Calu3 (cell line): Measurements from ENCODE around the gene SEC61G. TPM values are rescaled to one million over a fixed set of nuclear protein-coding genes. Genes with fewer than 3 reads are reported as not detected.

ENCODE experiments used
- BruUV-seq: library from RNA; stranded (reverse); fragments of 400-500 nt; replicated peaks from 2 replicates; lab custom pipeline; 2021; lab: Mats Ljungman, UMichigan
- CTCF ChIA-PET: fragments of 300-600 bp; sonication (Branson Sonifier 250); formaldehyde crosslinking; loops from one replicate; lab custom pipeline; 2022; ENCODE audit warnings: antibody characterized with exemption; lab: Charles Lee
- DNase-seq: peaks from one replicate; pipeline ENCODE4 v3.0.0; 2022
- H3K27ac Mint-ChIP-seq: one replicate; pipeline ENCODE4 v1.8.0; 2022; ENCODE audit warnings: mixed read lengths; ENCODE audit not compliant: unreplicated experiment
- H3K27me3 Mint-ChIP-seq: one replicate; pipeline ENCODE4 v1.8.0; 2022; ENCODE audit warnings: mixed read lengths; ENCODE audit not compliant: unreplicated experiment
- H3K36me3 Mint-ChIP-seq: one replicate; pipeline ENCODE4 v1.8.0; 2022; ENCODE audit warnings: mild to moderate bottlenecking, moderate library complexity, mixed read lengths; ENCODE audit not compliant: insufficient read depth, unreplicated experiment
- H3K4me1 Mint-ChIP-seq: one replicate; pipeline ENCODE4 v1.8.0; 2022; ENCODE audit warnings: mild to moderate bottlenecking, low read depth, mixed read lengths; ENCODE audit not compliant: unreplicated experiment
- H3K4me3 Mint-ChIP-seq: one replicate; pipeline ENCODE4 v1.8.0; 2022; ENCODE audit warnings: mild to moderate bottlenecking, low read depth, moderate library complexity, mixed read lengths; ENCODE audit not compliant: unreplicated experiment
- H3K9me3 Mint-ChIP-seq: one replicate; pipeline ENCODE4 v1.8.0; 2022; ENCODE audit warnings: low read depth, mixed read lengths; ENCODE audit not compliant: unreplicated experiment
- intact Hi-C: fragments of 100-400 bp; cut with micrococcal nuclease; formaldehyde crosslinking; loops from one replicate; pipeline ENCODE4 v1.10.0; 2022; ENCODE audit not compliant: unreplicated experiment
- total RNA-seq: library from RNA; stranded (reverse); gene quantifications from 2 replicates; pipeline ENCODE4 v1.2.3, GENCODE V29; 2022
- TF ChIP-seq, protein P1 (sequence below): fragments of 200-600 bp; IDR thresholded peaks from one replicate; pipeline ENCODE4 v1.8.0; 2022; ENCODE audit warnings: antibody characterized with exemption; ENCODE audit not compliant: unreplicated experiment

Gene SEC61G
- total RNA-seq, 1 experiment from 2014 or later = 202 TPM

GRCh38 chr7:54705436-54705835, 53.6 kb downstream of the SEC61G start:
- Mint-ChIP-seq H3K27me3 (peaks cover 49% of the 10 kb centered on the region), H3K36me3 (no peaks in the 10 kb centered on the region), H3K4me1 (no peaks in the 10 kb centered on the region), H3K9me3 (no peaks in the 10 kb centered on the region), H3K27ac (no peak overlapping the region), H3K4me3 (no peak overlapping the region)
- TF ChIP-seq, protein P1, sequence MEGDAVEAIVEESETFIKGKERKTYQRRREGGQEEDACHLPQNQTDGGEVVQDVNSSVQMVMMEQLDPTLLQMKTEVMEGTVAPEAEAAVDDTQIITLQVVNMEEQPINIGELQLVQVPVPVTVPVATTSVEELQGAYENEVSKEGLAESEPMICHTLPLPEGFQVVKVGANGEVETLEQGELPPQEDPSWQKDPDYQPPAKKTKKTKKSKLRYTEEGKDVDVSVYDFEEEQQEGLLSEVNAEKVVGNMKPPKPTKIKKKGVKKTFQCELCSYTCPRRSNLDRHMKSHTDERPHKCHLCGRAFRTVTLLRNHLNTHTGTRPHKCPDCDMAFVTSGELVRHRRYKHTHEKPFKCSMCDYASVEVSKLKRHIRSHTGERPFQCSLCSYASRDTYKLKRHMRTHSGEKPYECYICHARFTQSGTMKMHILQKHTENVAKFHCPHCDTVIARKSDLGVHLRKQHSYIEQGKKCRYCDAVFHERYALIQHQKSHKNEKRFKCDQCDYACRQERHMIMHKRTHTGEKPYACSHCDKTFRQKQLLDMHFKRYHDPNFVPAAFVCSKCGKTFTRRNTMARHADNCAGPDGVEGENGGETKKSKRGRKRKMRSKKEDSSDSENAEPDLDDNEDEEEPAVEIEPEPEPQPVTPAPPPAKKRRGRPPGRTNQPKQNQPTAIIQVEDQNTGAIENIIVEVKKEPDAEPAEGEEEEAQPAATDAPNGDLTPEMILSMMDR = no peak
- BruUV-seq = no TSS peak
- intact Hi-C loops = no loop called here
- CTCF ChIA-PET = interaction anchor here (0.6 to 1.7 kb wide), 3 partner anchors 16 to 159 kb away, joined by 4 to 10 read pairs (median 5); no protein-coding TSS in a partner anchor
- DNase-seq = peak; percentile 71

DNA sequence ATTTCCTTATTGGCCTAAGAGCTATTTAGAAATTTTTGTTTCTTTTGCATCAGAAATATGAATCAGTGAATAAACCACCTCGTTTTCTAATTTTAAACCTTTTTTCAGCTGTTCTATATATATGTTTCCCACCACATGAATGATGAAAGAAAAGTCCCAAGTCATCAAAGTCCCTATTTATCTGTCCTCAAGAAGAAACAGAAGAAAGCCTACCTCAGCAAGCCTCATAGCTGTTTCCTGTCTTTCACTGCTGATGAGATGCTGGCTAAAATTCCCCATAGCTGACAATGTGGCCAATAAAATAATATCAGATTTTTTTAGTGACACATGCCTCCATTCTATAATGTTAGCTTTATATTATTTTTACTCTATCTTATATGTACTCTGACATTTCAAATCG, 54.2 kb downstream of the SEC61G start:
- TF ChIP-seq, protein P1 = no peak
- no TSS peak for BruUV-seq
- H3K27ac Mint-ChIP-seq = no peak overlapping the region
- H3K4me3 Mint-ChIP-seq = no peak overlapping the region
- DNase-seq = no peak
- no peaks in the 10 kb centered on the region for H3K9me3 Mint-ChIP-seq
- no peaks in the 10 kb centered on the region for H3K4me1 Mint-ChIP-seq
- CTCF ChIA-PET = interaction anchor here (0.6 to 1.7 kb wide), 4 partner anchors 15 to 554 kb away, joined by 4 to 10 read pairs (median 6); no protein-coding TSS in a partner anchor
- H3K36me3 Mint-ChIP-seq = no peaks in the 10 kb centered on the region
- peaks cover 50% of the 10 kb centered on the region for H3K27me3 Mint-ChIP-seq
- intact Hi-C loops = no loop called here

Other genes starting within 250 kb of the SEC61G start
- gene VSTM2A, start 216.8 kb downstream of the SEC61G start, total RNA-seq = not detected in 2 replicates